ENCODE data around the gene MYO15B.

- TF ChIP-seq CTCF (IDR thresholded peaks at IDR 0.05; ENCODE audit: borderline replicate concordance, extremely low read depth, low read length, poor library complexity, severe bottlenecking) = no peak
- no peak for TF ChIP-seq EZH2 (IDR thresholded peaks at IDR 0.05; ENCODE audit: borderline replicate concordance, low read depth, low read length, severe bottlenecking)
These were observed 84.4 kb downstream of the MYO15B start for GRCh38 chr17:75672011-75672410.
